ENCODE results near the gene GALR2. TPM values are rescaled to one million over a fixed set of nuclear protein-coding genes. Genes with fewer than 3 reads are reported as not detected.

The GALR2 gene
- total and polyA plus RNA-seq, 9 of the 15 experiments (the other 6 are each of a cell fraction or from before 2014, with no cell fraction given): 0.34 TPM; not detected in 8

GRCh38 chr17:76103274-76104139 lies 28.9 kb downstream of the GALR2 start, which contains the start of gene EXOC7 (continued):
- TF ChIP-seq MGA (IDR thresholded peaks at IDR 0.05) (peak; percentile 68), CBX2 (IDR thresholded peaks at IDR 0.05; ENCODE audit: insufficient read depth, low read length, poor library complexity, severe bottlenecking) (no peak), KLF13 (tag; IDR thresholded peaks at IDR 0.05; ENCODE audit: borderline replicate concordance, low read depth) (no peak; the same call in 1 of the 2 replicates), MAX (CRISPR knock-in tag; IDR thresholded peaks at IDR 0.05) (no peak), ZBED1 (IDR thresholded peaks at IDR 0.05) (no peak), ZBTB1 (CRISPR knock-in tag; IDR thresholded peaks at IDR 0.05; ENCODE audit: borderline replicate concordance, low read depth) (no peak), ERF (CRISPR knock-in tag; IDR thresholded peaks at IDR 0.05) (no peak), HDAC8 (tag; IDR thresholded peaks at IDR 0.05) (peak; percentile 56; the same call in 1 of the 2 replicates), FOXA1 (IDR thresholded peaks at IDR 0.05; ENCODE audit: borderline replicate concordance) (no peak), BCLAF1 (IDR thresholded peaks at IDR 0.05; ENCODE audit: borderline replicate concordance in 1 of 2, control insufficient read depth in 1 of 2, low read depth in 2 of 2, low read length in 1 of 2) (no peak)

All from K562 (cell line).